ENCODE data around the gene HELZ.

DNA sequence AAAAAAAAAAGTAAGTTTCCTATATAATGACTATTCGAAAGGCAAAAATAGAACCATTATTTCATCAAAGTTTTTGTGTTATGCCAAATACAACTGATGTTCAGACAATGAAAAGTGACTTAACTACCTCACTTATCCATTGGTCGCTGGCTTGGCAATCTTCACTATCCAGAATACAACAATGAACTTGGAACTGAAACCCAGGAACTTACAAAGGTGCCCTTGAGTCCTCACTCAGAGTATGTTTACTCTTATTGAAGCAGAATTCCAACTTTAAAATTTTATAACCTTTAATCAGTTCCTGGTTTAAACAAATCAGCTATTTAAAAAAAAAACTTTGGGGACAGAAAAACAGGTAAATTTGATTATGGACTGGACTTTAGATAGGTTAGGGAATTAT, 34.1 kb downstream of the HELZ start:
- no peak for TF ChIP-seq ZNF274 (IDR thresholded peaks at IDR 0.05; ENCODE audit: low read depth, low read length)
- no peak for TF ChIP-seq SUZ12 (IDR thresholded peaks at IDR 0.05; ENCODE audit: extremely low read depth, insufficient read depth, insufficient read length)

Measured in NT2/D1 (cell line).